GM23338 (cell line): Measurements from ENCODE around the gene RFC1. TPM values are rescaled to one million over a fixed set of nuclear protein-coding genes. Genes with fewer than 3 reads are reported as not detected.

ENCODE experiments used
- ATAC-seq: fragments of 200-7000 bp; cut with Tn5 transposase; 3 replicates; pipeline ENCODE4 v1.9.1; 2020
- DNase-seq: peaks from one replicate; pipeline ENCODE4 v3.0.0-alpha.2; 2015; ENCODE audit warnings: low spot score
- H2AFZ ChIP-seq: fragments of 200-600 bp; sonication (generic); 2 replicates; pipeline ENCODE4 v1.8.0; 2016; ENCODE audit warnings: antibody characterized with exemption, mild to moderate bottlenecking, moderate library complexity
- H3F3A ChIP-seq: fragments of 200-600 bp; sonication (generic); replicated peaks from 2 replicates; pipeline ENCODE4 v1.8.0; 2017; ENCODE audit warnings: antibody characterized with exemption, mixed run types, low read depth
- H3K27ac ChIP-seq: fragments of 200-600 bp; sonication (generic); 2 replicates; pipeline ENCODE4 v1.6.1; 2016; ENCODE audit warnings: low read depth
- H3K27me3 ChIP-seq: fragments of 200-600 bp; sonication (generic); 2 replicates; pipeline ENCODE4 v1.8.0; 2016; ENCODE audit warnings: mild to moderate bottlenecking, mixed run types, moderate library complexity; ENCODE audit not compliant: insufficient read depth
- H3K36me3 ChIP-seq: fragments of 200-600 bp; sonication (generic); 2 replicates; pipeline ENCODE4 v1.8.0; 2016; ENCODE audit warnings: mild to moderate bottlenecking; ENCODE audit not compliant: insufficient read depth
- H3K4me1 ChIP-seq: fragments of 200-600 bp; sonication (generic); 2 replicates; pipeline ENCODE4 v1.8.0; 2016; ENCODE audit warnings: mild to moderate bottlenecking, moderate library complexity; ENCODE audit not compliant: insufficient read depth
- H3K4me2 ChIP-seq: fragments of 200-600 bp; sonication (generic); 2 replicates; pipeline ENCODE4 v1.7.1; 2017; ENCODE audit warnings: mixed run types
- H3K4me3 ChIP-seq: fragments of 200-600 bp; sonication (generic); 2 replicates; pipeline ENCODE4 v1.6.1; 2016; ENCODE audit warnings: mixed run types
- H3K79me2 ChIP-seq: fragments of 200-600 bp; sonication (generic); replicated peaks from 2 replicates; pipeline ENCODE4 v1.8.0; 2017; ENCODE audit warnings: mild to moderate bottlenecking; ENCODE audit not compliant: insufficient read depth
- H3K9me2 ChIP-seq: fragments of 200-600 bp; sonication (generic); 2 replicates; pipeline ENCODE4 v1.8.0; 2017; ENCODE audit not compliant: insufficient read depth
- H4K20me1 ChIP-seq: fragments of 200-600 bp; sonication (generic); replicated peaks from 2 replicates; pipeline ENCODE4 v1.8.0; 2017; ENCODE audit warnings: mild to moderate bottlenecking; ENCODE audit not compliant: insufficient read depth
- H3K27ac Mint-ChIP-seq: 2 replicates; pipeline ENCODE4 v1.8.0; 2020; ENCODE audit warnings: inconsistent platforms, mild to moderate bottlenecking, moderate library complexity, mixed read lengths
- H3K27me3 Mint-ChIP-seq: 3 replicates; pipeline ENCODE4 v1.8.0; 2022; ENCODE audit warnings: low read depth, mild to moderate bottlenecking, moderate library complexity, mixed read lengths, inconsistent platforms; ENCODE audit not compliant: insufficient read depth, poor library complexity
- H3K36me3 Mint-ChIP-seq: 3 replicates; pipeline ENCODE4 v1.8.0; 2021; ENCODE audit warnings: low read depth, mild to moderate bottlenecking, inconsistent platforms, moderate library complexity, mixed read lengths
- H3K4me1 Mint-ChIP-seq: 3 replicates; pipeline ENCODE4 v1.8.0; 2020; ENCODE audit warnings: mild to moderate bottlenecking, inconsistent platforms, mixed read lengths
- H3K4me3 Mint-ChIP-seq: 3 replicates; pipeline ENCODE4 v1.8.0; 2021; ENCODE audit warnings: moderate library complexity, mild to moderate bottlenecking, inconsistent platforms, mixed read lengths
- H3K9me3 Mint-ChIP-seq: 3 replicates; pipeline ENCODE4 v1.8.0; 2020; ENCODE audit warnings: moderate library complexity, mild to moderate bottlenecking, inconsistent platforms, mixed read lengths
- CREB1 ChIP-seq: fragments of 250-450 bp; sonication (Bioruptor Pico); IDR thresholded peaks from 2 replicates; pipeline ENCODE4 v1.5.0; 2020; ENCODE audit warnings: low read depth, mild to moderate bottlenecking, moderate library complexity
- CTCF ChIP-seq, 2 experiments: fragments of 200-600 bp in 1 of 2; sonication (generic) in 1 of 2; conservative IDR thresholded peaks; 2 replicates each; pipeline versions ENCODE4 v1.5.1 to v1.6.1; 2016 to 2017; ENCODE audit warnings: antibody characterized with exemption in 2 of 2, low read depth in 2 of 2, mild to moderate bottlenecking in 2 of 2, moderate library complexity in 1 of 2
- ETS1 ChIP-seq: IDR thresholded peaks from 2 replicates; pipeline ENCODE4 v1.6.1; 2016; ENCODE audit warnings: antibody characterized with exemption
- EZH2 ChIP-seq: fragments of 200-600 bp; sonication (generic); IDR thresholded peaks from one replicate; pipeline ENCODE4 v1.8.0; 2017; ENCODE audit warnings: antibody characterized with exemption, mild to moderate bottlenecking, low read depth; ENCODE audit not compliant: unreplicated experiment
- EZH2phosphoT487 ChIP-seq: fragments of 200-600 bp; sonication (generic); IDR thresholded peaks from one replicate; pipeline ENCODE4 v1.8.1; 2018; ENCODE audit warnings: antibody characterized with exemption; ENCODE audit not compliant: unreplicated experiment
- JUNB ChIP-seq: IDR thresholded peaks from one replicate; pipeline ENCODE4 v1.6.1; 2016; ENCODE audit warnings: antibody characterized with exemption; ENCODE audit not compliant: unreplicated experiment
- NANOG ChIP-seq: IDR thresholded peaks from 2 replicates; pipeline ENCODE4 v1.6.1; 2016; ENCODE audit warnings: antibody characterized with exemption, borderline replicate concordance
- POLR2AphosphoS5 ChIP-seq: IDR thresholded peaks from 2 replicates; pipeline ENCODE4 v1.6.1; 2016; ENCODE audit warnings: antibody characterized with exemption, low read depth
- REST ChIP-seq: IDR thresholded peaks from one replicate; pipeline ENCODE4 v1.6.1; 2018; ENCODE audit warnings: antibody characterized with exemption; ENCODE audit not compliant: unreplicated experiment
- STAT1 ChIP-seq: IDR thresholded peaks from one replicate; pipeline ENCODE4 v1.6.1; 2016; ENCODE audit warnings: antibody characterized with exemption; ENCODE audit not compliant: unreplicated experiment
- ZNF114 ChIP-seq: fragments of 250-450 bp; sonication (Bioruptor Pico); IDR thresholded peaks from 2 replicates; pipeline ENCODE4 v1.5.0; 2020; ENCODE audit warnings: mild to moderate bottlenecking, moderate library complexity
- ZNF331 ChIP-seq: fragments of 250-450 bp; sonication (Bioruptor Pico); IDR thresholded peaks from 2 replicates; pipeline ENCODE4 v1.5.0; 2020; ENCODE audit warnings: low read depth, mild to moderate bottlenecking, moderate library complexity
- ZNF462 ChIP-seq: fragments of 250-450 bp; sonication (Bioruptor Pico); IDR thresholded peaks from 2 replicates; pipeline ENCODE4 v1.5.0; 2020; ENCODE audit warnings: mild to moderate bottlenecking, moderate library complexity
- polyA plus RNA-seq: library from polyadenylated mRNA; unstranded; fragments of >200 nt; fragmentation: Nextera tagmentation; extraction: Ambion mirVana; gene quantifications from 2 replicates; pipeline ENCODE4 v1.2.1, GENCODE V29; 2016
- total RNA-seq: library from RNA; depleted of rRNA; stranded (reverse); fragments of >200 nt; shearing (Covaris generic); gene quantifications from 2 replicates; pipeline ENCODE4 v1.2.3, GENCODE V29; 2014

The RFC1 gene
- total and polyA plus RNA-seq, 2 experiments from 2014 or later, result 75.8 to 228 TPM

GRCh38 chr4:39324897-39325613 is 41.1 kb downstream of the RFC1 start:
- no peaks in the 10 kb centered on the region for H3K9me3 Mint-ChIP-seq
- H3K4me3 Mint-ChIP-seq, result no peak overlapping the region
- no peaks in the 10 kb centered on the region for H3K27me3 Mint-ChIP-seq
- ATAC-seq, result no peak
- DNase-seq, result no peak
- no peak overlapping the region for H3K4me3 ChIP-seq
- TF ChIP-seq EZH2 (no peak), ZNF462 (CRISPR knock-in tag) (no peak), POLR2AphosphoS5 (no peak), CREB1 (CRISPR knock-in tag) (no peak), ZNF114 (CRISPR knock-in tag) (no peak), JUNB (no peak), ETS1 (no peak), REST (no peak), CTCF (conservative IDR thresholded peaks at IDR 0.05; ENCODE audit: low read depth in 2 of 2) (no peak), NANOG (no peak), ZNF331 (CRISPR knock-in tag) (no peak), STAT1 (no peak), EZH2phosphoT487 (no peak)
- H3K36me3 ChIP-seq, result peaks cover 22% of the 10 kb centered on the region
- H3K4me1 ChIP-seq, result no peaks in the 10 kb centered on the region
- peaks cover 19% of the 10 kb centered on the region for H3K36me3 Mint-ChIP-seq
- H3K4me2 ChIP-seq, result no peak overlapping the region
- no peak overlapping the region for H2AFZ ChIP-seq
- H3K27me3 ChIP-seq, result no peaks in the 10 kb centered on the region
- H4K20me1 ChIP-seq, result 0 out of 2 replicates have a peak, but pooled peaks cover 4% of the 10 kb centered on the region
- H3K4me1 Mint-ChIP-seq, result no peaks in the 10 kb centered on the region
- peaks cover 20% of the 10 kb centered on the region for H3K79me2 ChIP-seq
- no peaks in the 10 kb centered on the region for H3K9me2 ChIP-seq
- H3K27ac ChIP-seq, result no peak overlapping the region
- H3K27ac Mint-ChIP-seq, result no peak overlapping the region
- no peaks in the 10 kb centered on the region for H3F3A ChIP-seq
